ENCODE measurements around the gene NUBP1. TPM values are rescaled to one million over a fixed set of nuclear protein-coding genes. Genes with fewer than 3 reads are reported as not detected.

Gene NUBP1
- total RNA-seq, 2 donors from 2014 or later: 37.5 to 45.9 TPM

- Histone ChIP-seq H3K4me1 (no peaks in the 10 kb centered on the region), H3K36me3 (no peaks in the 10 kb centered on the region), H3K27me3 (no peaks in the 10 kb centered on the region), H3K27ac (no peak overlapping the region), H3K4me3 (no peak overlapping the region), H3K9me3 (no peaks in the 10 kb centered on the region)
- DNase-seq (ENCODE audit: low spot score): no peak
- no peak for TF ChIP-seq CTCF (IDR thresholded peaks at IDR 0.05)
Measured at GRCh38 chr16:10812312-10813098, 68.9 kb downstream of the NUBP1 start.

GRCh38 chr16:10813099-10813455, 69.4 kb downstream of the NUBP1 start:
- Histone ChIP-seq H3K4me3 (no peak overlapping the region), H3K9me3 (no peaks in the 10 kb centered on the region), H3K27ac (no peak overlapping the region), H3K4me1 (no peaks in the 10 kb centered on the region), H3K27me3 (no peaks in the 10 kb centered on the region), H3K36me3 (no peaks in the 10 kb centered on the region)
- DNase-seq (ENCODE audit: low spot score): no peak
- no peak for TF ChIP-seq CTCF (IDR thresholded peaks at IDR 0.05)

GRCh38 chr16:10817514-10817913, 73.9 kb downstream of the NUBP1 start:
- Histone ChIP-seq H3K9me3 (no peaks in the 10 kb centered on the region), H3K27me3 (no peaks in the 10 kb centered on the region), H3K4me3 (no peak overlapping the region), H3K27ac (no peak overlapping the region), H3K36me3 (no peaks in the 10 kb centered on the region), H3K4me1 (no peaks in the 10 kb centered on the region)
- no peak for DNase-seq (ENCODE audit: low spot score)
- no peak for TF ChIP-seq CTCF (IDR thresholded peaks at IDR 0.05)

GRCh38 chr16:10817963-10818941, 74.6 kb downstream of the NUBP1 start, which contains the start of gene TVP23A:
Gene TVP23A (minus strand): TSS chr16:10818794. CDS start chr16:10818493, 301 bp downstream.
- H3K27ac ChIP-seq: peak within 1 kb of the TSS in 1 of 2 donors; percentile 19
- H3K27me3 ChIP-seq: no peaks in the 10 kb centered on the region
- H3K4me1 ChIP-seq: no peaks in the 10 kb centered on the region
- TF ChIP-seq CTCF (IDR thresholded peaks at IDR 0.05): no peak
- DNase-seq (ENCODE audit: low spot score): no peak
- no peaks in the 10 kb centered on the region for H3K36me3 ChIP-seq
- H3K4me3 ChIP-seq: peak within 1 kb of the TSS; percentile 36 to 50
- H3K9me3 ChIP-seq: no peaks in the 10 kb centered on the region

Other genes with a start within 250 kb of the NUBP1 start
- gene EMP2, start 163.2 kb upstream of the NUBP1 start, total RNA-seq: 10 to 100 TPM; 40.3 to 66.8 TPM
- not detected for gene TEKT5, start 48.9 kb upstream of the NUBP1 start, total RNA-seq
- gene TVP23A, start 75.0 kb downstream of the NUBP1 start, total RNA-seq: under 1 TPM; 0.30 to 0.83 TPM
- 1 to 10 TPM; 3.2 to 3.4 TPM for gene CIITA, start 133.4 kb downstream of the NUBP1 start, total RNA-seq
- 100 to 1,000 TPM; 129 to 164 TPM for gene DEXI, start 198.6 kb downstream of the NUBP1 start, total RNA-seq
- 10 to 100 TPM; 24.1 to 49.0 TPM for gene CLEC16A, start 200.7 kb downstream of the NUBP1 start, total RNA-seq